ENCODE measurements around the gene IGFALS.

IGFALS gene

GRCh38 chr16:1779741-1780676 lies 13.5 kb downstream of the IGFALS start:
- no peak for DNase-seq (ENCODE audit: low read depth)
- no peak overlapping the region for H3K4me3 ChIP-seq (ENCODE audit: low read depth, low read length)
- TF ChIP-seq CTCF (IDR thresholded peaks at IDR 0.05; ENCODE audit: insufficient read depth, low read depth, low read length, missing control alignments), result no peak

- DNase-seq (ENCODE audit: low read depth), result no peak
- TF ChIP-seq CTCF (IDR thresholded peaks at IDR 0.05; ENCODE audit: insufficient read depth, low read depth, low read length, missing control alignments), result no peak
- H3K4me3 ChIP-seq (ENCODE audit: low read depth, low read length), result no peak overlapping the region
These were observed 14.2 kb downstream of the IGFALS start for GRCh38 chr16:1779234-1779701.

- no peak for TF ChIP-seq CTCF (IDR thresholded peaks at IDR 0.05; ENCODE audit: insufficient read depth, low read depth, low read length, missing control alignments)
- no peak overlapping the region for H3K4me3 ChIP-seq (ENCODE audit: low read depth, low read length)
- no peak for DNase-seq (ENCODE audit: low read depth)
These were observed 15.0 kb downstream of the IGFALS start for GRCh38 chr16:1778200-1779179.

- DNase-seq (ENCODE audit: low read depth), result no peak
- no peak overlapping the region for H3K4me3 ChIP-seq (ENCODE audit: low read depth, low read length)
- no peak for TF ChIP-seq CTCF (IDR thresholded peaks at IDR 0.05; ENCODE audit: insufficient read depth, low read depth, low read length, missing control alignments)
These were observed 15.9 kb downstream of the IGFALS start for GRCh38 chr16:1777375-1778199.

- no peak for DNase-seq (ENCODE audit: low read depth)
- H3K4me3 ChIP-seq (ENCODE audit: low read depth, low read length), result no peak overlapping the region
- TF ChIP-seq CTCF (IDR thresholded peaks at IDR 0.05; ENCODE audit: insufficient read depth, low read depth, low read length, missing control alignments), result no peak
These were observed 16.5 kb downstream of the IGFALS start for GRCh38 chr16:1776991-1777374.

GRCh38 chr16:1776672-1776955 lies 16.9 kb downstream of the IGFALS start:
- H3K4me3 ChIP-seq (ENCODE audit: low read depth, low read length), result no peak overlapping the region
- TF ChIP-seq CTCF (IDR thresholded peaks at IDR 0.05; ENCODE audit: insufficient read depth, low read depth, low read length, missing control alignments), result no peak
- DNase-seq (ENCODE audit: low read depth), result no peak
